Left renal cortex interstitium (tissue), 4 donors: ENCODE data around the gene NADSYN1. TPM values are rescaled to one million over a fixed set of nuclear protein-coding genes. Genes with fewer than 3 reads are reported as not detected.

Experiments
- DNase-seq, 4 donors: peaks; one replicate each; pipeline ENCODE4 v3.0.0-alpha.2; 2013; ENCODE audit warnings: low read depth in 4 of 4, low spot score in 2 of 4, missing footprints in 1 of 4
- polyA plus RNA-seq, 4 donors: library from polyadenylated mRNA; unstranded; fragments of 120-200 nt; gene quantifications; one replicate each; pipeline ENCODE4 v1.2.1, GENCODE V29; 2013; ENCODE audit not compliant: insufficient read length in 4 of 4

The NADSYN1 gene
- polyA plus RNA-seq, 4 donors, result 33.0 to 64.2 (median 47.8) TPM

GRCh38 chr11:71489311-71490043 is 36.5 kb downstream of the NADSYN1 start:
- no peak for DNase-seq

DNA sequence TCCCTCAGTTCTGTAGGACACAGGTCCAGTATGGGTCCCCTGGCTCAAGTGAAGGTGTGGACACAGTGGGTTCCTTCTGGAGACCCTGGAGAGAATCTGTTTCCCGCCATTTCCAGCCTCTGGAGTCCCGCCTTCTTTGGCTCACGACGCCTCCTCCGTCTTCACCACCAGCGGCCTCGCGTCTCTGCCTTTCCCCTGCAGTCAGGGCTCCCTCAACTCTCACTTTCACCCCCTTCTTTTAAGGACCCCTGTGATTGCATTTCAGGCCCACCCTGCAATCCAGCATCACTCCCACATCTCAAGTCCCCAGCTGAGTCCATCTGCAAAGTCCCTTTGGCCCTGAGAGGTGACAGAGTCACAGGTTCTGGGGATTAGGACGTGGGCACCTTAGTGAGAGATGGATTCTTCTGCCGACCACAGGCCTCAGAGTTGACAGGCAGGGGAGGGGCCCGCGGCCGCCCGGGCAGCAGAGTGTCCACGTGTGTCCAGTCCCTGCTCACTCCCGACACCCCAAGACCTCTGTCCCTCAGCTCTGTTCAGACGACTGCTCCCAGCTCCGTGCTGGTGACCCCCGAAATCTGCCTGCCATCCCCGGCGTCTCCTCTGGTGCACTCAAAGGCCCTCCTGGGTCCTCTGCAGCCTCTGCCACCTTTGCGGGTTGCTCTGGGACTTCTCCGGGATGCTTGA is 37.2 kb downstream of the NADSYN1 start:
- DNase-seq, result no peak

- DNase-seq, result no peak
These were observed 37.9 kb downstream of the NADSYN1 start for GRCh38 chr11:71490731-71491390.

DNA sequence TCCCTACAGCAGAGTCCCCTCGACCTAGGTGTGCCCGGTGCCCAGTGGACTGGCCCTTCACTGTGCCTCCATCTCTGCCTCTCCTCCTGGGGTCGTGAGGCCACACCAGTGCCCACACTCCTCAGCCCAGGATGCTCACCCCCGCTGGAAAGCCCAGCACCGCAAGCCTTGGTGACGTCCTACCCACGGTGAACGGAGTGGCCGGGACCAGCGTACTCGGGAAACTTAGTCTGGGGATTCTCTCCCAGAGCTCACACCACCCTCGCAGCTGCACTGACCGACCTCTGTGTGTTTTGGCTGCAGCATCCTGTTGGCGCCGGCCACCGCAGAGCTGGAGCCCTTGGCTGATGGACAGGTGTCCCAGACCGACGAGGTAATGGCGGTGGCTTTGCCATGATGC is 38.5 kb downstream of the NADSYN1 start:
- DNase-seq, result no peak

GRCh38 chr11:71491940-71492339 is 38.9 kb downstream of the NADSYN1 start:
- no peak for DNase-seq

GRCh38 chr11:71495286-71496230 is 42.6 kb downstream of the NADSYN1 start:
- DNase-seq, result no peak

DNA sequence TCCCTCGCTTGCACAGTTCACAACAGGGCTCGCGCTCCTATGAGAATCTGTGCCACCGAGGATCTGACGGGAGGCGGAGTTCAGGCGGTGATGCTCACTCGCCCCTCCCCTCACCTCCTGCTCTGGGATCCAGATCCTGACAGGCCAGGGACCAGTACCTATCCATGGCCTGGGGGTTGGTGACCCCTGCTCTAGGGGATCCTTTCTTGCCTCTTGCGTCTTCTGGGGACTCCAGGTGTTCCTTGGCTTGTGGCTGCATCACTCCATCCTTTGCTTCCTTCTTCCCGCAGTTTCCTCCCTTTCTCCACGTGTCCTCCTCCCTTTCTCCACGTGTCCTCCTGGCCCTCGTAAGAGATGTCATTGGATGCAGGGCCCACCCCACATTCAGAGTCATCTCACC is 43.4 kb downstream of the NADSYN1 start:
- DNase-seq, result no peak

DNA sequence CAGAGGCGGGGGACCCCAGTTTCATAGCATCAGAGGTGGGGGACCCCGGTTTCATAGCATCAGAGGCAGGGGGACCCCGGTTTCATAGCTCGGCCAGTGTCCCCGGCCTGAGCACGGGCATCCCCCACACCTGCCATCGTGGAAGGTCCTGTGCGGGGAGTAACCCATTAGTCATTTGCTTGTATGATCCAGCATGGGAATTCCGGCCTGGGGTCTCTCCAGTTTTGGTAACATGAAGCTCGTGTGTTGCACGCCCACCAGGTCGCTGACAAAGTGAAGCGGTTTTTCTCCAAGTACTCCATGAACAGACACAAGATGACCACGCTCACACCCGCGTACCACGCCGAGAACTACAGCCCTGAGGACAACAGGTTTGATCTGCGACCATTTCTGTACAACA is 45.1 kb downstream of the NADSYN1 start:
- DNase-seq, result no peak

DNA sequence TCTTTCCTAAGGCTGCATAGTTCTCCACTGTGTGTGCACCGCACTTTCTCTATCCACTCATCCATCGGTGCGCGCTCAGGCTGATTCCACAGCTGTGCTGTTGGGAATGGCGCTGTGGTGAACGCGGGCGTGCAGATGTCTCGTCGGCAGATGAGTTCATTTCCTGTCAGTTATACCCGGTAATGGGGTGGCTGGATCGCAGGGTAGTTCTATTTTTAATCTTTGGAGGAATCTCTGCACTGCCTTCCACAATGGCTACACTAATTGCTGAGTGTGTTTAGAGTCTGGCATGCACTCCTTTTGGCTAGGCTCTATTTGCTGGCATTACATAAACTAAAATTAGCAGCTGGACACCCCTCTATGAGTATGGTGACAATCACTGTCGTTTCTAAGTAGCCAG is 46.1 kb downstream of the NADSYN1 start:
- DNase-seq, result no peak

DNA sequence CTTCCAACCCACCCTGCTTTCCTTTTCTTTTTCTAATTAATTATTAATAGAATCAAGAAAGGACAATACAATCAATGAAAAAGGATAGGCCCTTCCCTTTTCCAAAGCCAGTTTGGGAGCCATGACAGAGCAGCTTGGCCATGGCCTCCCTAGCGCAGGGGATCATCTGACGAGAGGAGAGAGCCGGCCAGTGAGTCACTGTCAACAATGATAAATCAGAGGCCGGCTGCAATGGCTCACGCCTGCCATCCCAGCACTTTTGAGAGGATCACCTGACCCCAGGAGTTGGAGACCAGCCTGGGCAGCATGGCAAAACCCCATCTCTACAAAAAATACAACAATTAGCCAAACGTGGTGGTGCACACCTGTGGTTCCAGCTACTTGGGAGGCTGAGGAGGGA is 46.5 kb downstream of the NADSYN1 start:
- no peak for DNase-seq

DNA sequence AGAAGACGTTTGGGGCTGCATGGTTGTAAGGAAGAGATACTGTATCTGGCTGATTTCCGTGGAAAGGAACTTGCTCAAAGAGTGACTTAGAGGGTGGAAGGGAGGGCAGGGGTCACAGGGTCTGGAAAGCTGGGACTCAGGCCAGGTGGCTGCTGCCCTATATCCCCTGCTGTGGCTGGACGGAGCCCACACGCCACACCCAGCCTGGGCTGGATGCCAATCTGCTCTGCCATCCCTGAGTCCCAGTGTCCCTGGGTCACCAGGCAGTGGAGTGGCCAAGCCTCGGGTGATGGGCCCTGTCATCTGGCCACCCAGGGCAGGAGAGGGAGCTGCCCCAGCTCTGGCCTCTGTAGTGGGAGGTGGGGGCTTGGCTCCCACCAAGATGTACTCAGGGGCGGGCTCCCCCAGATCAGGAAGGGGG is 47.6 kb downstream of the NADSYN1 start:
- no peak for DNase-seq

- no peak for DNase-seq
These were observed 48.3 kb downstream of the NADSYN1 start for GRCh38 chr11:71501071-71501985.

DNA sequence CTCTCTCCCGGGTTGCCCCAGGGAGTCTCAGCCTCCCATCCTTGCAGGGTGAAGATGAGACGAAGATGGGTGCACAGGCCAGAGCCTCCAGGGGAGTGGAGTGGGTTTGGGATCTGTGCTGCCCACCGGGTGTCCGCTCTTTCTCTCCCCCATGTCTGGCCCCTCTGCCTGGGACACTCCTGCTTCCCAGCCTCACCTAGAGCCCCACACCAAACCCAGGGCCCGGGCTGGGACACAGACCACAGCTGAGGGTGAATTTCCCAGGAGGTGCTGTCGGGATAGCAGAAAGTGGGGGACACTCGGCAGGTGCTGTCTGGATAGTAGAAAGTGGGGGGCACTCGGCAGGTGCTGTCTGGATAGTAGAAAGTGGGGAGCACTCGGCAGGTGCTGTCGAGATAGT is 49.0 kb downstream of the NADSYN1 start:
- DNase-seq, result no peak

- no peak for DNase-seq
These were observed 50.0 kb downstream of the NADSYN1 start for GRCh38 chr11:71502871-71503435.

- DNase-seq, result no peak
These were observed 51.5 kb downstream of the NADSYN1 start for GRCh38 chr11:71504531-71504930.

- DNase-seq, result no peak
These were observed 52.0 kb downstream of the NADSYN1 start for GRCh38 chr11:71505001-71505400.

DNA sequence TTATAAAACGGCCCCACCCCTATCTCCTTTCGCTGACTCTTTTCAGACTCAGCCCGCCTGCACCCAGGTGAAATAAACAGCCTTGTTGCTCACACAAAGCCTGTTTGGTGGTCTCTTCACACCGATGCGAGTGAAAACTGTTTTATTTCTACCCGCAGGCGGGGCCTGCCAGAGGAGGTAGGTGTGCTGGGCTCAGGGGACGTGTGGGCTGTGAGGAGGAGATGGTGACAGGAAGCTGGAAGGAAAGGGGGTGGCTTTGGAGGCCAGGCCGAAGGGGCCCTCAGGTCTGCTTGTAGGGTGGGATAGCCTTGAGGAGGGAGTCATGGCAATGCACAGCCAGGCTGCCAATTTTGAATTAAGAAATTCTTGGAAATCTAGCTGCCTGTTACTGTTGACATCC is 52.8 kb downstream of the NADSYN1 start:
- no peak for DNase-seq

DNA sequence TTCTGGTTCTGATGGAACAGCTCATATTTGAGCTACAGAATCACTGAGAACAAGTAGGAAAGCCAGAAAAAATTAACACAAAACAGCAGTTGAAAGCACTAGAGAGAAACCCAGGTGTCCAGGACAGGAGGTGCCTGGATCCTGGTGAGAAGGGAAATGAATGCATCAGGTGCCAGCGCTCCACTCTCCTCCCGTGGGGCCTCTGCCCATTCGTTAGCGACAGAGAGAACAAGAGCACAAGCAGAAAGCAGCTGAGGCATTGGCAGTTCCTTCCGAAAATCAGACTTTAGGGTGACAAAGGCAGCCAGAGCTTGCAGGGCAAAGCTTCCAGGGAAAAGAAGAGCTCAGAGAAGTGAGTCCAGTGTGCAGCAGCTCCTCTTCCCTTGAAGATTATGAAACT is 54.1 kb downstream of the NADSYN1 start:
- no peak for DNase-seq
